ENCODE measurements around the gene SPR. TPM values are rescaled to one million over a fixed set of nuclear protein-coding genes. Genes with fewer than 3 reads are reported as not detected.

Gene SPR
- total RNA-seq, result 18.6 and 23.6 TPM in 2 replicates

GRCh38 chr2:72887032-72887739 lies at the start of gene SPR:
Gene SPR (plus strand): TSS chr2:72887408. CDS start chr2:72887433, 25 bp downstream.

GRCh38 chr2:72917138-72917876 lies 30.1 kb downstream of the SPR start, which contains the start of gene EMX1:
Gene EMX1 (plus strand): TSS chr2:72917519. CDS start chr2:72917853, 334 bp downstream.

Other genes starting within 250 kb of the SPR start
- 32.0 and 39.7 TPM in 2 replicates for gene EXOC6B, start 61.4 kb upstream of the SPR start, total RNA-seq
- not detected in 2 replicates for gene EMX1, start 30.1 kb downstream of the SPR start, total RNA-seq
- 13.9 and 14.8 TPM in 2 replicates for gene SFXN5, start 184.3 kb downstream of the SPR start, total RNA-seq
- 42.9 and 48.5 TPM in 2 replicates for gene RAB11FIP5, start 225.5 kb downstream of the SPR start, total RNA-seq

Data from uterine smooth muscle cell (primary cell).